HG02884 (cell line): Measurements from ENCODE around the gene PEBP1.

ENCODE experiments used
- ATAC-seq: cut with Tn5 transposase; IDR thresholded peaks from one replicate; pipeline ENCODE4 v1.9.1; 2021; ENCODE audit warnings: mild to moderate bottlenecking, moderate library complexity; ENCODE audit not compliant: unreplicated experiment

PEBP1 gene

GRCh38 chr12:118135788-118136558 is at the start of gene PEBP1:
Gene PEBP1, plus strand, starts transcription at chr12:118136124. Its CDS starts 86 bp downstream, at chr12:118136210.
- peak; percentile 95 for ATAC-seq

GRCh38 chr12:118089782-118090181 is 46.1 kb upstream of the PEBP1 start:
- no peak for ATAC-seq

GRCh38 chr12:118094039-118094438 is 41.9 kb upstream of the PEBP1 start:
- ATAC-seq, result no peak

GRCh38 chr12:118098401-118098800 is 37.5 kb upstream of the PEBP1 start:
- ATAC-seq, result no peak

GRCh38 chr12:118098911-118099671 is 36.8 kb upstream of the PEBP1 start:
- ATAC-seq, result no peak

GRCh38 chr12:118101051-118101450 is 34.9 kb upstream of the PEBP1 start:
- no peak for ATAC-seq

GRCh38 chr12:118102070-118102469 is 33.9 kb upstream of the PEBP1 start:
- ATAC-seq, result no peak

- ATAC-seq, result no peak
Measured at GRCh38 chr12:118102609-118103008, 33.3 kb upstream of the PEBP1 start.

GRCh38 chr12:118103201-118103600 is 32.7 kb upstream of the PEBP1 start:
- ATAC-seq, result no peak

GRCh38 chr12:118103601-118104382 is 32.1 kb upstream of the PEBP1 start, which contains the start of gene VSIG10:
Gene VSIG10, minus strand, starts transcription at chr12:118104011. Its CDS starts 340 bp downstream, at chr12:118103671.
- no peak for ATAC-seq

- no peak for ATAC-seq
Measured at GRCh38 chr12:118107011-118107410, 28.9 kb upstream of the PEBP1 start.

GRCh38 chr12:118107694-118108093 is 28.2 kb upstream of the PEBP1 start:
- ATAC-seq, result no peak

- ATAC-seq, result no peak
Measured at GRCh38 chr12:118109088-118109487, 26.8 kb upstream of the PEBP1 start.

GRCh38 chr12:118119449-118119879 is 16.5 kb upstream of the PEBP1 start:
- ATAC-seq, result no peak

- no peak for ATAC-seq
Measured at GRCh38 chr12:118120579-118121363, 15.2 kb upstream of the PEBP1 start.

GRCh38 chr12:118122264-118122663 is 13.7 kb upstream of the PEBP1 start:
- ATAC-seq, result no peak

GRCh38 chr12:118124333-118124874 is 11.5 kb upstream of the PEBP1 start:
- ATAC-seq, result no peak

- ATAC-seq, result no peak
Measured at GRCh38 chr12:118125743-118126118, 10.2 kb upstream of the PEBP1 start.

GRCh38 chr12:118126119-118126757 is 9.7 kb upstream of the PEBP1 start:
- no peak for ATAC-seq

- ATAC-seq, result no peak
Measured at GRCh38 chr12:118127867-118128266, 8.1 kb upstream of the PEBP1 start.
